Measurements from ENCODE around the gene CCL8.

CCL8 gene

GRCh38 chr17:34319039-34319483, at the start of gene CCL8:
Gene CCL8 (plus strand): TSS chr17:34319435. CDS start chr17:34319502, 67 bp downstream.
- DNase-seq: no peak

GRCh38 chr17:34269969-34270368, 49.3 kb upstream of the CCL8 start, which contains the start of gene CCL7:
Gene CCL7 (plus strand): TSS chr17:34270221. CDS start chr17:34270291, 70 bp downstream.
- no peak for DNase-seq

- no peak for DNase-seq
These were observed 43.4 kb upstream of the CCL8 start for GRCh38 chr17:34275881-34276280.

GRCh38 chr17:34276826-34277225, 42.4 kb upstream of the CCL8 start:
- DNase-seq: no peak

GRCh38 chr17:34283571-34283970, 35.7 kb upstream of the CCL8 start:
- no peak for DNase-seq

- DNase-seq: no peak
These were observed 33.9 kb upstream of the CCL8 start, which contains the start of gene CCL11 for GRCh38 chr17:34285286-34285792. Gene CCL11 (plus strand): TSS chr17:34285742. CDS start chr17:34285809, 67 bp downstream.

- DNase-seq: no peak
These were observed 31.4 kb upstream of the CCL8 start for GRCh38 chr17:34287875-34288274.

GRCh38 chr17:34290586-34290985, 28.6 kb upstream of the CCL8 start:
- DNase-seq: no peak

GRCh38 chr17:34291721-34292348, 27.4 kb upstream of the CCL8 start:
- DNase-seq: no peak

- DNase-seq: no peak
These were observed 20.2 kb upstream of the CCL8 start for GRCh38 chr17:34299027-34299426.

- no peak for DNase-seq
These were observed 19.2 kb upstream of the CCL8 start for GRCh38 chr17:34299956-34300577.

GRCh38 chr17:34300652-34301370, 18.4 kb upstream of the CCL8 start:
- DNase-seq: no peak

GRCh38 chr17:34301986-34302385, 17.2 kb upstream of the CCL8 start:
- no peak for DNase-seq

- no peak for DNase-seq
These were observed 16.6 kb upstream of the CCL8 start for GRCh38 chr17:34302636-34303035.

- no peak for DNase-seq
These were observed 15.6 kb upstream of the CCL8 start for GRCh38 chr17:34303606-34304005.

GRCh38 chr17:34305061-34305460, 14.2 kb upstream of the CCL8 start:
- DNase-seq: no peak

GRCh38 chr17:34305606-34306005, 13.6 kb upstream of the CCL8 start:
- no peak for DNase-seq

GRCh38 chr17:34306466-34306865, 12.8 kb upstream of the CCL8 start:
- DNase-seq: no peak

- DNase-seq: no peak
These were observed 12.1 kb upstream of the CCL8 start for GRCh38 chr17:34307110-34307509.

- DNase-seq: no peak
These were observed 10.9 kb upstream of the CCL8 start for GRCh38 chr17:34308371-34308770.

- DNase-seq: no peak
These were observed 7.9 kb upstream of the CCL8 start for GRCh38 chr17:34311291-34311690.

GRCh38 chr17:34312080-34312479, 7.2 kb upstream of the CCL8 start:
- no peak for DNase-seq

GRCh38 chr17:34313164-34313563, 6.1 kb upstream of the CCL8 start:
- no peak for DNase-seq

GRCh38 chr17:34314279-34314678, 5.0 kb upstream of the CCL8 start:
- no peak for DNase-seq
